ENCODE measurements around the gene ZNF574.

GRCh38 chr19:42067315-42067888 lies 8.6 kb upstream of the ZNF574 start:
- no peak for TF ChIP-seq CTCF (IDR thresholded peaks at IDR 0.05)
- TF ChIP-seq POLR2A (IDR thresholded peaks at IDR 0.05): no peak
